Measurements from ENCODE around the gene R3HDM4.
"Not testable (repeated sequence)": the region's sequence is repeated elsewhere in the genome, so short reads cannot be mapped to it uniquely, and the experiment has no call there.

Gene R3HDM4

GRCh38 chr19:853614-854220 is 59.3 kb downstream of the R3HDM4 start:
- DNase-seq = not testable (repeated sequence)

DNA sequence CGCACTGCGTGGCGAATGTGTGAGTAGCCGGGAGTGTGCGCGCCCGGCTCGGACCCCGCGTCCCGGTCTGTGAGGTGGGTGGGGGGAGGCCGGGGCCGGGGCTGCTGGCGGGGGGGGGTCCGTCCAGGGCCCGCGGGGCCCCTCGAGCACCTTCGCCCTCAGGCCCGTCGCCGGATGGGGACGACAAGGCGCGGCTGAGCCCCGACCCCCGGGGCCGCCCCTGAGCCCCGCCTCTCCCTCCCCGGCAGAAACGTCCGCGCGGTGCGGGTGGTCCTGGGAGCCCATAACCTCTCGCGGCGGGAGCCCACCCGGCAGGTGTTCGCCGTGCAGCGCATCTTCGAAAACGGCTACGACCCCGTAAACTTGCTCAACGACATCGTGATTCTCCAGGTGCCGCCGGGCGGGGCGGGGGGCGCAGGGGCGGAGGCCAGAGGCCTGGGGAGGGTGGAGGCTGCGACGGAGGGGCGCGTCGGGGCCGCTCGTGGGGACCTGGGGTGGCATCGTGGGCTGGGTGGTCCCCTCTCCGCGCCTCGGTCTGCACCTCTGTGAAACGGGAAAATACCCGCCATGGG is 59.9 kb downstream of the R3HDM4 start:
- no peak for DNase-seq

DNA sequence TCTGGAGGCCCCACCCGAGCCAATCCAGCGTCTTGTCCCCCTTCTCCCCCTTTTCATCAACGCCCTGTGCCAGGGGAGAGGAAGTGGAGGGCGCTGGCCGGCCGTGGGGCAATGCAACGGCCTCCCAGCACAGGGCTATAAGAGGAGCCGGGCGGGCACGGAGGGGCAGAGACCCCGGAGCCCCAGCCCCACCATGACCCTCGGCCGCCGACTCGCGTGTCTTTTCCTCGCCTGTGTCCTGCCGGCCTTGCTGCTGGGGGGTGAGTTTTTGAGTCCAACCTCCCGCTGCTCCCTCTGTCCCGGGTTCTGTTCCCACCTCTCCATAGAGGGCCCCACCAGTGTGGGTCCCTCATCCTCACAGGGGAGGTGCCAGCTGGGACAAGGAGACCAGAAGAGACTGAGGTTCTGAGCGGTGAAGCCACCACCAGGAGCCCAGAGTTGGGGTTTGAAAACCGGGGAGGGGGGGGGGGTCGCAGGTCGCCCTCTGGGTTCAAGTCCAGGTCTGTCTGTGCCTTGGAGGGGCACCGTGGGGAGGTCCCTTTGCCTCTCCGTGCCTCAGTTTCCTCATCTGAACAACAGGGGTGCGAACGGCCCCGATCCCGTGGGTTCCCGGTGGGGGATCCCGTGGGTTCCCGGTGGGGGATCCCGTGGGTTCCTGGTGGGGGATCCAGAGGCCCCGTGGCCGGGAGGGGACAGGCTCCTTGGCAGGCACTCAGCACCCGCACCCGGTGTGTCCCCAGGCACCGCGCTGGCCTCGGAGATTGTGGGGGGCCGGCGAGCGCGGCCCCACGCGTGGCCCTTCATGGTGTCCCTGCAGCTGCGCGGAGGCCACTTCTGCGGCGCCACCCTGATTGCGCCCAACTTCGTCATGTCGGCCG is 60.6 kb downstream of the R3HDM4 start, which contains the start of gene ELANE:
Gene ELANE (plus strand): TSS at position 168 of the 878 bp plus-strand sequence. CDS start 26 bp downstream, at position 194.
- DNase-seq = no peak

DNA sequence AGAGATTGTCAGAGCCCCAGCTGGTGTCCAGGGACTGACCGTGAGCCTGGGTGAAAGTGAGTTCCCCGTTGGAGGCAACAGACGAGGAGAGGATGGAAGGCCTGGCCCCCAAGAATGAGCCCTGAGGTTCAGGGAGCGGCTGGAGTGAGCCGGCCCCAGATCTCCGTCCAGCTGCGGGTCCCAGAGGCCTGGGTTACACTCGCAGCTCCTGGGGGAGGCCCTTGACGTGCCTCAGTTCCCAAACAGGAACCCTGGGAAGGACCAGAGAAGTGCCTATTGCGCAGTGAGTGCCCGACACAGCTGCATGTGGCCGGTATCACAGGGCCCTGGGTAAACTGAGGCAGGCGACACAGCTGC is 62.1 kb downstream of the R3HDM4 start:
- no peak for DNase-seq

DNA sequence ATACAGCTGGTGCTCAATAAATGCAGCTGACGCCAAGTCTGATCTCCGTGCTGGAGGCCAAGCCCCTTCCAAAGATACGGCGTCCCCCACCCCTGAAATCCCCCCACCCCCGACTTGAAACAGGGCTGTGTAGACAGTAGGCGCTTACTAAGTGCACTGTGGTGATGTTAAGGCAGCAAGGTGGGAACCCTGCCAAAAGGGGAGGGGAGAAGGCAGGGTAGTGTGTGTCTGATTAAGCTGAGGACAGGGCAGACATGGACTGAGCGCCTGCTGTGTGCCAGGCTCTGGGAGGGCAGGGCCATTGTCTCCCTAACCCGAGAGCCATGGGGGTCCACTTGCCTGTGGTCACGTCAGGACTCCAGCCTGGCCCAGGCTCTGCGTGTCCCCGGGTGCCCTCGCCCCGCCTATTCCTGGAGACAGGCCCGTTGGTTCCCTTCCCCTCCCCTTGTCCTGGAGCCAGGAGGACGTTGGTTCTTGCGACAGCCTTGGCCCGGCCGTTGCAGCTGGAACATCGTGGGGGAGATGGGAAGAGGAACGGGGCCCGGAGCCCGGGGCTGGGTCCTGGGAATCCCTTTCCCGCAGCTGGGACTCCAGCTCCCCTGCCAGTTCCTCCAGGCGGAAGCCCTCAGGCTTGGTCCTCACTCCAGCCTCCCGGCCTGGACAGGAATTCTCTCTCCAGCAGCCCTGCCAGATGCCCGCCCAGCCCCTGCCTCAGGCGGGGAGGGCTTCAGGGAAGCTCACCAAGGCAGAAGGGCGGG is 62.6 kb downstream of the R3HDM4 start:
- no peak for DNase-seq

- DNase-seq = not testable (repeated sequence)
Observed at GRCh38 chr19:849195-849594, 63.8 kb downstream of the R3HDM4 start.

GRCh38 chr19:848386-848921 is 64.6 kb downstream of the R3HDM4 start:
- DNase-seq = no peak

Measured in activated gamma-delta T cell treated with Interleukin-2 at 50 U/mL for 16 hours (primary cell).